GM12878 (cell line): ENCODE measurements around the gene CORO2B. TPM values are rescaled to one million over a fixed set of nuclear protein-coding genes. Genes with fewer than 3 reads are reported as not detected.

ENCODE experiments used
- BACH1 ChIP-seq: fragments of 450-650 bp; IDR thresholded peaks from 2 replicates; pipeline ENCODE4 v1.6.1; 2017; ENCODE audit warnings: mild to moderate bottlenecking, borderline replicate concordance
- CBFB ChIP-seq: IDR thresholded peaks from 2 replicates; pipeline ENCODE4 v1.6.1; 2016; ENCODE audit warnings: antibody characterized with exemption, low read depth
- CEBPB ChIP-seq, 2 experiments: fragments of 150-350 bp in 1 of 2; IDR thresholded peaks; 2 replicates each; pipeline ENCODE4 v1.6.1; 2012 to 2014; ENCODE audit warnings: low read depth in 2 of 2, low read length in 2 of 2, borderline replicate concordance in 1 of 2, inconsistent platforms in 1 of 2
- DPF2 ChIP-seq: fragments of 450-650 bp; IDR thresholded peaks from 2 replicates; pipeline ENCODE4 v1.6.1; 2017; ENCODE audit warnings: mild to moderate bottlenecking
- EED ChIP-seq: sonication (generic); IDR thresholded peaks from 2 replicates; pipeline ENCODE4 v1.6.1; 2016; ENCODE audit warnings: antibody characterized with exemption, low read depth
- ETV6 ChIP-seq, 2 experiments: fragments of 450-650 bp in 1 of 2; IDR thresholded peaks in 1 of 2; conservative IDR thresholded peaks in 1 of 2; 2 replicates each; pipeline ENCODE4 v1.6.1; 2014; ENCODE audit warnings: antibody characterized with exemption in 1 of 2, borderline replicate concordance in 1 of 2, low read depth in 1 of 2, mild to moderate bottlenecking in 1 of 2, moderate library complexity in 1 of 2
- IRF4 ChIP-seq: IDR thresholded peaks from 2 replicates; pipeline ENCODE4 v1.6.1; 2011; ENCODE audit warnings: low read depth, low read length
- NBN ChIP-seq: fragments of 450-650 bp; IDR thresholded peaks from 2 replicates; pipeline ENCODE4 v1.6.1; 2016
- NRF1 ChIP-seq: conservative IDR thresholded peaks from 2 replicates; pipeline ENCODE4 v1.6.1; 2011; ENCODE audit warnings: mild to moderate bottlenecking, low read depth, low read length, improper control_type of control experiment
- POLR2A ChIP-seq: IDR thresholded peaks from 2 replicates; pipeline ENCODE4 v1.6.1; 2011; ENCODE audit warnings: low read depth, mild to moderate bottlenecking, low read length
- POLR2AphosphoS2 ChIP-seq: IDR thresholded peaks from 2 replicates; pipeline ENCODE4 v1.6.1; 2011; ENCODE audit warnings: low read depth, mild to moderate bottlenecking, low read length, improper control_type of control experiment, moderate library complexity
- RAD51 ChIP-seq: fragments of 450-650 bp; IDR thresholded peaks from 2 replicates; pipeline ENCODE4 v1.6.1; 2016; ENCODE audit warnings: moderate library complexity, mild to moderate bottlenecking, inconsistent platforms
- RB1 ChIP-seq: fragments of 450-650 bp; formaldehyde crosslinking; IDR thresholded peaks from 2 replicates; pipeline ENCODE4 v1.6.1; 2017; ENCODE audit warnings: mild to moderate bottlenecking, borderline replicate concordance
- RCOR1 ChIP-seq: conservative IDR thresholded peaks from 2 replicates; pipeline ENCODE4 v1.6.1; 2012; ENCODE audit warnings: low read depth, low read length, improper control_type of control experiment
- SIN3A ChIP-seq: IDR thresholded peaks from 2 replicates; pipeline ENCODE4 v1.6.1; 2012; ENCODE audit warnings: low read depth, low read length, improper control_type of control experiment
- SP1 ChIP-seq: IDR thresholded peaks from one replicate; pipeline ENCODE4 v1.6.1; 2011; ENCODE audit warnings: low read depth, low read length
- TARDBP ChIP-seq: IDR thresholded peaks from 2 replicates; pipeline ENCODE4 v1.6.1; 2016; ENCODE audit warnings: borderline replicate concordance
- TCF3 ChIP-seq: IDR thresholded peaks from 2 replicates; pipeline ENCODE4 v1.6.1; 2012; ENCODE audit warnings: low read depth, mild to moderate bottlenecking, low read length, borderline replicate concordance; ENCODE audit not compliant: insufficient read depth
- ZNF622 ChIP-seq: fragments of 450-650 bp; IDR thresholded peaks from 2 replicates; pipeline ENCODE4 v1.6.1; 2017; ENCODE audit warnings: mild to moderate bottlenecking, inconsistent platforms
- polyA plus RNA-seq, 11 experiments: library from polyadenylated mRNA; depleted of rRNA in 4 of 11; unstranded in 6 of 11; stranded (reverse) in 5 of 11; fragments of >200 nt; fragmentation: Nextera tagmentation in 4 of 11; fragmentation: Illumina TruSeq in 1 of 11; extraction: Ambion mirVana in 4 of 11; extraction: Trizol in 1 of 11; gene quantifications; 1 replicate in 1 of 11; 2 replicates in 10 of 11; pipeline versions ENCODE4 v1.2.1 to v1.2.3, GENCODE V29; 2011 to 2016; ENCODE audit warnings: inconsistent platforms in 2 of 11, missing spikeins in 2 of 11, low read depth in 1 of 11
- total RNA-seq, 4 experiments: library from RNA; depleted of rRNA in 3 of 4; stranded (reverse); fragments of >200 nt in 3 of 4; fragmentation: Illumina TruSeq in 1 of 4; extraction: Trizol in 1 of 4; gene quantifications; 2 replicates each; pipeline versions ENCODE4 v1.2.1 to v1.2.3, GENCODE V29; 2013 to 2021
- TF ChIP-seq, protein P1 (sequence below): fragments of 150-350 bp; IDR thresholded peaks from 2 replicates; pipeline ENCODE4 v1.6.1; 2016; ENCODE audit warnings: low read depth, low read length
- TF ChIP-seq, protein P2 (sequence below): fragments of 450-650 bp; IDR thresholded peaks from 2 replicates; pipeline ENCODE4 v1.6.1; 2017; ENCODE audit warnings: antibody characterized with exemption, mild to moderate bottlenecking, moderate library complexity
- TF ChIP-seq, protein P3 (sequence below): IDR thresholded peaks from 2 replicates; pipeline ENCODE4 v1.6.1; 2012; ENCODE audit warnings: low read depth, low read length, improper control_type of control experiment
- TF ChIP-seq, protein P4 (sequence below): IDR thresholded peaks from 2 replicates; pipeline ENCODE4 v1.6.1; 2011; ENCODE audit warnings: borderline replicate concordance, low read depth, mild to moderate bottlenecking, moderate library complexity, mixed read lengths, low read length; ENCODE audit not compliant: insufficient read depth; ENCODE audit errors: extremely low read length
- TF ChIP-seq, protein P5 (sequence below): IDR thresholded peaks from 2 replicates; pipeline ENCODE4 v1.6.1; 2011; ENCODE audit warnings: low read depth, mild to moderate bottlenecking, low read length, moderate library complexity, borderline replicate concordance; ENCODE audit errors: extremely low read depth

The CORO2B gene
- total and polyA plus RNA-seq, 10 of the 15 experiments (the other 5 are each of a cell fraction or from before 2014, with no cell fraction given), result 0.05 to 0.73 (median 0.13) TPM; not detected in 4

DNA sequence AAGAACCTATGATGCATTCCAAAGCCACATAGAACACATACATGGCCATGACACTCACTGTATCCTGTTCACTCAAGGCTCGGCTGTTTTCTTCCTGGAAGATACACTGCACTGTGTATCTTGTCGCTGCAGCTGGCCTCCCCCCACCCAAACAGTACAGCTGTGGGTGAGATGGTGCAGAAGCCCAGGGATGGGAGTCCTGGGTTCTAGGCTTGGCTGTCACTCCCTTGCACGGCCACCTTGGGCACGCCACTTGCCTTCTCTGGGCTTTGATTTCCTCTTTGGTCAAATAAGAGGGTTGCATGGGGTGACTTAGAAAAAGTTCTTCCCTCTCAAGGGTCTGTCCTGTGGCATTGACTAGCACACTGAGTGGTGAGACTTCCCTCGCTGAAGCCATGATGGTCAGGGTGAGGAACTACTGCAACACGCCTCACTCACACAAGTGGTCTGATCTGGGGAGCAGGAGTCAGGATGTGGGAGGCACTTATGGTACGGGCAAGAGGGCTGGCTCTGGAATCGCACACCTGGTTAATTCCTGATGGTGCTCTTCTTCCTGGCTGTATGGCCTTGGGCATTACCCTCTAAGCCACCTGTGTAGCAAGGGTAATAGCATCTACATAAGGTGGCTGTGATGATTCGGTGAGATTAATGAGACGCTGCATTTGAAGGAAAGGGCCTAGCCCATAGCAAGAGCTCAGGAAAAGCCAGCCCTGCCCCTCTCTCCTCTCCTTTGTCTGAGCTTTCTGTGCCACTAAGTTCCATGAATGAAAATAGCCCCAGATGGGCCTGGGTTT is 197.9 kb downstream of the CORO2B start (continued):
- TF ChIP-seq POLR2AphosphoS2, result 0 out of 2 replicates have a peak, but pooled peaks have one; percentile 10
- TF ChIP-seq ZNF622, result no peak
- TF ChIP-seq SIN3A, result no peak
- no peak for TF ChIP-seq TCF3
- TF ChIP-seq BACH1, result no peak
- no peak for TF ChIP-seq NRF1
- TF ChIP-seq POLR2A, result peak; percentile 70
- TF ChIP-seq, protein P1, sequence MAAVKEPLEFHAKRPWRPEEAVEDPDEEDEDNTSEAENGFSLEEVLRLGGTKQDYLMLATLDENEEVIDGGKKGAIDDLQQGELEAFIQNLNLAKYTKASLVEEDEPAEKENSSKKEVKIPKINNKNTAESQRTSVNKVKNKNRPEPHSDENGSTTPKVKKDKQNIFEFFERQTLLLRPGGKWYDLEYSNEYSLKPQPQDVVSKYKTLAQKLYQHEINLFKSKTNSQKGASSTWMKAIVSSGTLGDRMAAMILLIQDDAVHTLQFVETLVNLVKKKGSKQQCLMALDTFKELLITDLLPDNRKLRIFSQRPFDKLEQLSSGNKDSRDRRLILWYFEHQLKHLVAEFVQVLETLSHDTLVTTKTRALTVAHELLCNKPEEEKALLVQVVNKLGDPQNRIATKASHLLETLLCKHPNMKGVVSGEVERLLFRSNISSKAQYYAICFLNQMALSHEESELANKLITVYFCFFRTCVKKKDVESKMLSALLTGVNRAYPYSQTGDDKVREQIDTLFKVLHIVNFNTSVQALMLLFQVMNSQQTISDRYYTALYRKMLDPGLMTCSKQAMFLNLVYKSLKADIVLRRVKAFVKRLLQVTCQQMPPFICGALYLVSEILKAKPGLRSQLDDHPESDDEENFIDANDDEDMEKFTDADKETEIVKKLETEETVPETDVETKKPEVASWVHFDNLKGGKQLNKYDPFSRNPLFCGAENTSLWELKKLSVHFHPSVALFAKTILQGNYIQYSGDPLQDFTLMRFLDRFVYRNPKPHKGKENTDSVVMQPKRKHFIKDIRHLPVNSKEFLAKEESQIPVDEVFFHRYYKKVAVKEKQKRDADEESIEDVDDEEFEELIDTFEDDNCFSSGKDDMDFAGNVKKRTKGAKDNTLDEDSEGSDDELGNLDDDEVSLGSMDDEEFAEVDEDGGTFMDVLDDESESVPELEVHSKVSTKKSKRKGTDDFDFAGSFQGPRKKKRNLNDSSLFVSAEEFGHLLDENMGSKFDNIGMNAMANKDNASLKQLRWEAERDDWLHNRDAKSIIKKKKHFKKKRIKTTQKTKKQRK, result no peak
- TF ChIP-seq CBFB, result no peak
- no peak for TF ChIP-seq RCOR1
- TF ChIP-seq, protein P2, sequence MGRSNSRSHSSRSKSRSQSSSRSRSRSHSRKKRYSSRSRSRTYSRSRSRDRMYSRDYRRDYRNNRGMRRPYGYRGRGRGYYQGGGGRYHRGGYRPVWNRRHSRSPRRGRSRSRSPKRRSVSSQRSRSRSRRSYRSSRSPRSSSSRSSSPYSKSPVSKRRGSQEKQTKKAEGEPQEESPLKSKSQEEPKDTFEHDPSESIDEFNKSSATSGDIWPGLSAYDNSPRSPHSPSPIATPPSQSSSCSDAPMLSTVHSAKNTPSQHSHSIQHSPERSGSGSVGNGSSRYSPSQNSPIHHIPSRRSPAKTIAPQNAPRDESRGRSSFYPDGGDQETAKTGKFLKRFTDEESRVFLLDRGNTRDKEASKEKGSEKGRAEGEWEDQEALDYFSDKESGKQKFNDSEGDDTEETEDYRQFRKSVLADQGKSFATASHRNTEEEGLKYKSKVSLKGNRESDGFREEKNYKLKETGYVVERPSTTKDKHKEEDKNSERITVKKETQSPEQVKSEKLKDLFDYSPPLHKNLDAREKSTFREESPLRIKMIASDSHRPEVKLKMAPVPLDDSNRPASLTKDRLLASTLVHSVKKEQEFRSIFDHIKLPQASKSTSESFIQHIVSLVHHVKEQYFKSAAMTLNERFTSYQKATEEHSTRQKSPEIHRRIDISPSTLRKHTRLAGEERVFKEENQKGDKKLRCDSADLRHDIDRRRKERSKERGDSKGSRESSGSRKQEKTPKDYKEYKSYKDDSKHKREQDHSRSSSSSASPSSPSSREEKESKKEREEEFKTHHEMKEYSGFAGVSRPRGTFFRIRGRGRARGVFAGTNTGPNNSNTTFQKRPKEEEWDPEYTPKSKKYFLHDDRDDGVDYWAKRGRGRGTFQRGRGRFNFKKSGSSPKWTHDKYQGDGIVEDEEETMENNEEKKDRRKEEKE, result no peak
- TF ChIP-seq SP1, result no peak
- TF ChIP-seq, protein P3, sequence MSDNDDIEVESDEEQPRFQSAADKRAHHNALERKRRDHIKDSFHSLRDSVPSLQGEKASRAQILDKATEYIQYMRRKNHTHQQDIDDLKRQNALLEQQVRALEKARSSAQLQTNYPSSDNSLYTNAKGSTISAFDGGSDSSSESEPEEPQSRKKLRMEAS, result no peak
- TF ChIP-seq IRF4, result no peak
- TF ChIP-seq, protein P4, sequence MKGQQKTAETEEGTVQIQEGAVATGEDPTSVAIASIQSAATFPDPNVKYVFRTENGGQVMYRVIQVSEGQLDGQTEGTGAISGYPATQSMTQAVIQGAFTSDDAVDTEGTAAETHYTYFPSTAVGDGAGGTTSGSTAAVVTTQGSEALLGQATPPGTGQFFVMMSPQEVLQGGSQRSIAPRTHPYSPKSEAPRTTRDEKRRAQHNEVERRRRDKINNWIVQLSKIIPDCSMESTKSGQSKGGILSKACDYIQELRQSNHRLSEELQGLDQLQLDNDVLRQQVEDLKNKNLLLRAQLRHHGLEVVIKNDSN, result no peak
- no peak for TF ChIP-seq CEBPB (IDR thresholded peaks at IDR 0.05; ENCODE audit: borderline replicate concordance in 1 of 2, low read depth in 2 of 2, low read length in 2 of 2)
- TF ChIP-seq TARDBP, result peak; percentile 61; the same call in 1 of the 2 replicates
- TF ChIP-seq RB1, result no peak
- no peak for TF ChIP-seq RAD51
- TF ChIP-seq, protein P5, sequence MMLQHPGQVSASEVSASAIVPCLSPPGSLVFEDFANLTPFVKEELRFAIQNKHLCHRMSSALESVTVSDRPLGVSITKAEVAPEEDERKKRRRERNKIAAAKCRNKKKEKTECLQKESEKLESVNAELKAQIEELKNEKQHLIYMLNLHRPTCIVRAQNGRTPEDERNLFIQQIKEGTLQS, result no peak
- TF ChIP-seq DPF2, result no peak
- no peak for TF ChIP-seq ETV6 (conservative IDR thresholded peaks at IDR 0.05 in 1 of 2, IDR thresholded peaks at IDR 0.05 in 1 of 2; ENCODE audit: borderline replicate concordance in 1 of 2, low read depth in 1 of 2)
- TF ChIP-seq EED, result no peak
- TF ChIP-seq NBN, result no peak
